Mesenchymal stem cell (in vitro differentiated cells and primary cell): ENCODE results near the gene CBX6.
"Not testable (repeated sequence)": the region's sequence is repeated elsewhere in the genome, so short reads cannot be mapped to it uniquely, and the experiment has no call there.

Source experiments
- DNase-seq: peaks from one replicate; pipeline ENCODE4 v3.0.0-alpha.2; 2013
- H2AFZ ChIP-seq: one replicate; pipeline ENCODE4 v1.6.1; 2013; ENCODE audit warnings: low read depth, mild to moderate bottlenecking, control low read depth, inconsistent platforms, low read length, moderate library complexity
- H2AK5ac ChIP-seq: 2 replicates; pipeline ENCODE4 v1.6.1; 2013; ENCODE audit warnings: low read length, moderate library complexity, mild to moderate bottlenecking, inconsistent platforms; ENCODE audit not compliant: severe bottlenecking
- H2BK120ac ChIP-seq: one replicate; pipeline ENCODE4 v1.6.1; 2013; ENCODE audit warnings: low read depth, mild to moderate bottlenecking, inconsistent platforms, low read length, moderate library complexity
- H2BK12ac ChIP-seq, 2 experiments: one replicate each; pipeline ENCODE4 v1.6.1; 2013; ENCODE audit warnings: inconsistent platforms in 2 of 2, low read length in 2 of 2, mild to moderate bottlenecking in 2 of 2, moderate library complexity in 2 of 2, control low read depth in 1 of 2
- H2BK15ac ChIP-seq: one replicate; pipeline ENCODE4 v1.6.1; 2013; ENCODE audit warnings: mild to moderate bottlenecking, low read depth, inconsistent platforms; ENCODE audit not compliant: poor library complexity, severe bottlenecking
- H2BK5ac ChIP-seq: 2 replicates; pipeline ENCODE4 v1.6.1; 2013; ENCODE audit warnings: low read depth, mild to moderate bottlenecking, low read length, control low read depth, inconsistent platforms; ENCODE audit not compliant: poor library complexity, severe bottlenecking
- H3K14ac ChIP-seq, 2 experiments: one replicate each; pipeline ENCODE4 v1.6.1; 2013; ENCODE audit warnings: inconsistent platforms in 2 of 2, low read length in 2 of 2, control low read depth in 1 of 2, mild to moderate bottlenecking in 1 of 2, moderate library complexity in 1 of 2
- H3K18ac ChIP-seq, 2 experiments: one replicate each; pipeline ENCODE4 v1.6.1; 2013; ENCODE audit warnings: inconsistent platforms in 2 of 2, low read length in 2 of 2, control low read depth in 1 of 2, low read depth in 1 of 2, mild to moderate bottlenecking in 1 of 2
- H3K23ac ChIP-seq, 2 experiments: one replicate each; pipeline ENCODE4 v1.6.1; 2013; ENCODE audit warnings: inconsistent platforms in 2 of 2, low read length in 2 of 2, mild to moderate bottlenecking in 2 of 2, moderate library complexity in 2 of 2, control low read depth in 1 of 2
- H3K27ac ChIP-seq: 2 replicates; pipeline ENCODE4 v1.5.1; 2013; ENCODE audit warnings: mild to moderate bottlenecking, moderate library complexity, low read length, control low read depth, inconsistent platforms; ENCODE audit not compliant: poor library complexity, severe bottlenecking
- H3K27me3 ChIP-seq, 2 experiments: 2 replicates each; pipeline versions ENCODE4 v1.6.1 to v1.7.0; 2013; ENCODE audit warnings: low read length in 2 of 2, mild to moderate bottlenecking in 2 of 2, moderate library complexity in 2 of 2, control low read depth in 1 of 2, inconsistent platforms in 1 of 2; ENCODE audit not compliant: control insufficient read depth in 1 of 2, insufficient read depth in 1 of 2
- H3K36me3 ChIP-seq, 2 experiments: 2 replicates each; pipeline versions ENCODE4 v1.6.1 to v1.7.0; 2013; ENCODE audit warnings: low read length in 2 of 2, control low read depth in 1 of 2, inconsistent platforms in 1 of 2, low read depth in 1 of 2, mild to moderate bottlenecking in 1 of 2; ENCODE audit not compliant: insufficient read depth in 2 of 2, control insufficient read depth in 1 of 2
- H3K4ac ChIP-seq, 2 experiments: one replicate each; pipeline ENCODE4 v1.6.1; 2013; ENCODE audit warnings: inconsistent platforms in 2 of 2, low read length in 2 of 2, mild to moderate bottlenecking in 2 of 2, moderate library complexity in 2 of 2, control low read depth in 1 of 2, low read depth in 1 of 2
- H3K4me1 ChIP-seq: 2 replicates; pipeline ENCODE4 v1.6.1; 2013; ENCODE audit warnings: low read depth, low read length, control low read depth; ENCODE audit not compliant: control insufficient read depth, insufficient read depth
- H3K4me2 ChIP-seq: 2 replicates; pipeline ENCODE4 v1.6.1; 2013; ENCODE audit warnings: low read length, mild to moderate bottlenecking, inconsistent platforms; ENCODE audit not compliant: poor library complexity, severe bottlenecking
- H3K4me3 ChIP-seq, 2 experiments: 2 replicates each; pipeline versions ENCODE4 v1.5.1 to v1.7.0; 2013; ENCODE audit warnings: low read length in 2 of 2, mild to moderate bottlenecking in 2 of 2, control low read depth in 1 of 2, low read depth in 1 of 2; ENCODE audit not compliant: insufficient read depth in 1 of 2
- H3K79me1 ChIP-seq: replicated peaks from 2 replicates; pipeline ENCODE4 v1.6.1; 2013; ENCODE audit warnings: mild to moderate bottlenecking, control low read depth, low read length, inconsistent platforms; ENCODE audit not compliant: poor library complexity, severe bottlenecking
- H3K9ac ChIP-seq: 2 replicates; pipeline ENCODE4 v1.7.0; 2013; ENCODE audit warnings: mild to moderate bottlenecking, low read length, moderate library complexity
- H3K9me3 ChIP-seq: 2 replicates; pipeline ENCODE4 v1.7.0; 2013; ENCODE audit warnings: mild to moderate bottlenecking, low read length; ENCODE audit not compliant: control insufficient read depth
- H4K8ac ChIP-seq: one replicate; pipeline ENCODE4 v1.6.1; 2013; ENCODE audit warnings: inconsistent platforms, mild to moderate bottlenecking, low read length, moderate library complexity
- H4K91ac ChIP-seq: one replicate; pipeline ENCODE4 v1.6.1; 2013; ENCODE audit warnings: mild to moderate bottlenecking, low read length, inconsistent platforms
- WGBS: methylation state at CpG from one replicate; pipeline ENCODE4 v1.1.7; 2013; ENCODE audit warnings: mixed read lengths; 5-methylcytosine and 5-hydroxymethylcytosine counted together

The CBX6 gene

DNA sequence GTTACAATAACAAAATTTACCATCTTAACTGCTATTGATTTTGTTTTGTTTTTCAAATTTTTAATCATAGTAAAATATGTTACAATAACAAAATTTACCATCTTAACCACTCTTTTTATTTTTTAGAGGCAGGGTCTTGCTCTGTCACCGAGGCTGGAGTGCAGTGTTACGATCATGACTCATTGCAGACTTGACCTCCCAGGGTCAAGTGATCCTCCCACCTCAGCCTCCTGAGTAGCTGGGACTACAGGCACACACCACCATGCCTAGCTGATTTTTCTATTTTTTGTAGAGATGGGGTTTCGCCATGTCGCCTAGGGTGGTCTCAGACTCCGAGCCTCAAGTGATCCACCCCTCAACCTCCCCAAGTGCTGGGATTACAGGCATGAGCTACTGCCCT lies 18.1 kb downstream of the CBX6 start:
- not testable (repeated sequence) for H4K8ac ChIP-seq, H3K18ac ChIP-seq, DNase-seq, H3K14ac ChIP-seq, H3K9ac ChIP-seq, H3K27ac ChIP-seq, H2BK12ac ChIP-seq, H2BK15ac ChIP-seq, H3K4me3 ChIP-seq, H2AFZ ChIP-seq, H2BK120ac ChIP-seq, H2BK5ac ChIP-seq, H3K4ac ChIP-seq, H3K23ac ChIP-seq, H3K9me3 ChIP-seq, H3K4me2 ChIP-seq, H3K79me1 ChIP-seq, H3K36me3 ChIP-seq, H4K91ac ChIP-seq, H2AK5ac ChIP-seq
- 58% methylated on average over 4 of the region's 5 CpGs for WGBS
- H3K27me3 ChIP-seq: peaks cover 6 to 14% of the 10 kb centered on the region in 2 experiments
- peaks cover 12% of the 10 kb centered on the region for H3K4me1 ChIP-seq

DNA sequence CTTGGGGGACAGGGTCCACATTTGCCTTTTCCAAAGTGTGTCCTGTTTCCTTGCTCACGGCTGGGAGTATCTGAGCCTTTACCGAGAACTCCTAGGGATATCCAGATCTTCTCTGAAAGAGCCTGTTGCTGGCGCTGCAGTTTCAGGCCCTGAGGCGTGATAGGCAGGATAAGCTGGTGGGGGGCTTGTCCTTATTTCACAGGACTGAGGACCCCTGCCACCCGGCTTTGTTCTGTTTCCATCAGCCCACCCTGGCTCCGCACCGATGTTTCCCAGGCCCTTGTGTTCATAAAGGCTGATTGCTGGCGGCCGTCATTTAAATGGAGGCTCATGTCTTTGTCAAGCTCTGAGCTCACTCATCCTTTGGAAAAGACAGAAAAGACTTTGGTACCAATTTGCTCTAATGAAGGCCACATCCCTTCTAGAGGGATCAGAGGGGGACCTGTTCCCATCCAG lies 18.8 kb downstream of the CBX6 start:
- Histone ChIP-seq H3K27me3 (peaks cover 9 to 16% of the 10 kb centered on the region in 2 experiments), H3K4me2 (no peak overlapping the region), H3K23ac (no peak overlapping the region), H4K8ac (no peak overlapping the region), H3K9me3 (no peaks in the 10 kb centered on the region), H2BK120ac (no peak overlapping the region), H3K18ac (no peak overlapping the region), H2BK15ac (no peak overlapping the region), H3K9ac (no peak overlapping the region), H3K79me1 (no peaks in the 10 kb centered on the region), H3K4me1 (peaks cover 12% of the 10 kb centered on the region), H2BK12ac (no peak overlapping the region), H4K91ac (no peak overlapping the region), H3K14ac (no peak overlapping the region), H3K36me3 (no peaks in the 10 kb centered on the region), H2AK5ac (no peak overlapping the region), H3K27ac (no peak overlapping the region), H3K4ac (no peak overlapping the region), H2AFZ (no peak overlapping the region), H2BK5ac (no peak overlapping the region), H3K4me3 (no peak overlapping the region)
- WGBS: 73% methylated on average over 9 of the region's 9 CpGs
- DNase-seq: no peak

DNA sequence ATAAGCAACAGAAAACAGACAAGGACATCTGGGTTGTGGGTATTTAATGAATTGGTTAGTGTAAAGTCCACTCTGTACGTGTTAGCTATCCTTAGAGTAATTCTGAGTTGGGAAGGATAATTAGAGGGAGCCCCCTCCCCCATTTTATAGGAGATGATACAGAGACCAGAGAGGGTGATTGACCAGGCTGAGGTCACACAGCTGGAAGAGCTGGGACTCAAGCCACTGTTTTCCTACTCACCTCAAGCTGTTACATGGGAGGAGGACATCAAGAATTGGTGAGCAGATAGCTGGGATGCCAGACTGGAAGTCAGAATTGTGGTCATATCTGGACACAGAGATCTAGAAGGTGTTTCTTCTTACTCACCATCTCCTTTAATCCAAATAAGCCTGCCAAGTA lies 19.5 kb downstream of the CBX6 start:
- Histone ChIP-seq H3K4ac (no peak overlapping the region), H3K9ac (no peak overlapping the region), H3K79me1 (no peaks in the 10 kb centered on the region), H3K18ac (no peak overlapping the region), H3K36me3 (no peaks in the 10 kb centered on the region), H3K4me3 (no peak overlapping the region), H4K8ac (no peak overlapping the region), H3K9me3 (no peaks in the 10 kb centered on the region), H3K27me3 (peaks cover 9 to 21% of the 10 kb centered on the region in 2 experiments), H4K91ac (no peak overlapping the region), H2AK5ac (no peak overlapping the region), H2BK12ac (no peak overlapping the region), H3K4me2 (no peak overlapping the region), H2BK15ac (no peak overlapping the region), H3K23ac (no peak overlapping the region), H2BK5ac (no peak overlapping the region), H3K27ac (no peak overlapping the region), H2BK120ac (no peak overlapping the region), H3K4me1 (peaks cover 12% of the 10 kb centered on the region), H3K14ac (no peak overlapping the region), H2AFZ (no peak overlapping the region)
- DNase-seq: no peak
- 80% methylated on average over 1 of the region's 1 CpG for WGBS

DNA sequence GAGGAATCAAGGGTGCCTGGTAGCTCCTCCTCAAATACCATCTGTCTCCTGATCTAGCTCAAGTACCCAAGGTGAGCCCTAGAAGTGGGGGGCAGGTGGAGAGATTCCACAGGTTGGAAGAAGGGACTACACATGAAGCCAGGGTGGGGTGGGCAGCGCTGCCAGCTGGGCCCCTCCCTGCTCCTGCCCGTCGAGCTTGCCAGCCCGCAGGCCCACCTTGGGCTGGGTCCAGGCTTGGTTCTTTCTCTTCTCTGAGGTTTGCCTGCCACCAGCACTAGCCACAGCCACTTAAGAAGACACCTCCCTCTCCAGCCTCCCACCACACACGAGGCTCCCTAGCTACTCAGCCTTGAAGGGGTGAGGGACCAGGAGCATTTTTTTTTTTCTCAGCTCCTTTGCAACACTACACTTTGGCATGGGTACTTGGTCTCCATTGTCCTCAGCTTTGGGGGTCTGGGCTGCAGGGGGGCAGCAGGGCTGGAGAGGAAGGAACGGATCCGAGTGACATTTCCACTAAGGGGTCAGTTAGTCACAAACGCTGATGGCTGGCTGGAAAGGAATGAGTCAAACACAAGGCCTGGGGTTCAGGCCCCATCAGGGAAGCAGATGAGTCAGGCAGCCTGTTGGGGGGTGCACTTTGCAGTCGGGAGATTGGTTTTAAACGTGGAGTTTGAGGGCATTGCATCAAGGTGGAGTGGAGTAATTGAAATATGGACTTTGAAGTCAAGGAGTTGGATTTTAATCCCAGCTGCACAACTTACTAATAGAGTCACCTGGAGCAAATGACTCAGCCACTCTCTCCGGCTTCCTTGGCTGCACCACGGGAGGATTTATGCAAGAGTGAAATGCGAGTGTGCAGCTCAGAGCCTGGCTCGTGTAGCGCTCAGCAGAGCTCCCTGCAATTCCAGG lies 20.8 kb downstream of the CBX6 start:
- no peak overlapping the region for H2BK120ac ChIP-seq
- H2BK5ac ChIP-seq: no peak overlapping the region
- H3K18ac ChIP-seq: peak overlapping the region in 1 of 2 experiments; percentile 18
- H3K4me2 ChIP-seq: no peak overlapping the region
- no peak overlapping the region for H3K4ac ChIP-seq
- H3K9me3 ChIP-seq: no peaks in the 10 kb centered on the region
- H2BK12ac ChIP-seq: no peak overlapping the region
- peaks cover 12% of the 10 kb centered on the region for H3K4me1 ChIP-seq
- no peak overlapping the region for H4K8ac ChIP-seq
- no peak overlapping the region for H3K27ac ChIP-seq
- H2BK15ac ChIP-seq: no peak overlapping the region
- no peak overlapping the region for H3K23ac ChIP-seq
- H2AFZ ChIP-seq: no peak overlapping the region
- no peaks in the 10 kb centered on the region for H3K79me1 ChIP-seq
- 46% methylated on average over 14 of the region's 15 CpGs for whole genome bisulfite sequencing
- H3K36me3 ChIP-seq: no peaks in the 10 kb centered on the region
- peaks cover 9 to 25% of the 10 kb centered on the region in 2 experiments for H3K27me3 ChIP-seq
- DNase-seq: peak; percentile 70
- no peak overlapping the region for H2AK5ac ChIP-seq
- peak overlapping the region; percentile 33 for H3K9ac ChIP-seq
- no peak overlapping the region for H3K14ac ChIP-seq
- no peak overlapping the region for H4K91ac ChIP-seq
- peak overlapping the region in 1 of 2 experiments; percentile 30 for H3K4me3 ChIP-seq
